Tibial nerve (tissue), 4 donors: ENCODE data around the gene TSPAN13.

Experiments
- EP300 ChIP-seq, 2 donors: sonication (generic); formaldehyde crosslinking; IDR thresholded peaks; one replicate each; pipeline ENCODE4 v1.6.1; 2017; ENCODE audit warnings: antibody characterized with exemption in 2 of 2, mild to moderate bottlenecking in 1 of 2
- TF ChIP-seq, protein P1 (sequence below), 5 experiments: fragments of 200-600 bp in 3 of 5; fragments of 450-650 bp in 2 of 5; sonication (generic) in 3 of 5; IDR thresholded peaks; one replicate each; pipeline ENCODE4 v1.5.1; 2016 to 2019; ENCODE audit warnings: antibody characterized with exemption in 5 of 5, mild to moderate bottlenecking in 3 of 5, moderate library complexity in 2 of 5

- TF ChIP-seq, protein P1, sequence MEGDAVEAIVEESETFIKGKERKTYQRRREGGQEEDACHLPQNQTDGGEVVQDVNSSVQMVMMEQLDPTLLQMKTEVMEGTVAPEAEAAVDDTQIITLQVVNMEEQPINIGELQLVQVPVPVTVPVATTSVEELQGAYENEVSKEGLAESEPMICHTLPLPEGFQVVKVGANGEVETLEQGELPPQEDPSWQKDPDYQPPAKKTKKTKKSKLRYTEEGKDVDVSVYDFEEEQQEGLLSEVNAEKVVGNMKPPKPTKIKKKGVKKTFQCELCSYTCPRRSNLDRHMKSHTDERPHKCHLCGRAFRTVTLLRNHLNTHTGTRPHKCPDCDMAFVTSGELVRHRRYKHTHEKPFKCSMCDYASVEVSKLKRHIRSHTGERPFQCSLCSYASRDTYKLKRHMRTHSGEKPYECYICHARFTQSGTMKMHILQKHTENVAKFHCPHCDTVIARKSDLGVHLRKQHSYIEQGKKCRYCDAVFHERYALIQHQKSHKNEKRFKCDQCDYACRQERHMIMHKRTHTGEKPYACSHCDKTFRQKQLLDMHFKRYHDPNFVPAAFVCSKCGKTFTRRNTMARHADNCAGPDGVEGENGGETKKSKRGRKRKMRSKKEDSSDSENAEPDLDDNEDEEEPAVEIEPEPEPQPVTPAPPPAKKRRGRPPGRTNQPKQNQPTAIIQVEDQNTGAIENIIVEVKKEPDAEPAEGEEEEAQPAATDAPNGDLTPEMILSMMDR (IDR thresholded peaks at IDR 0.05): no peak
- no peak for TF ChIP-seq EP300 (IDR thresholded peaks at IDR 0.05)
Measured at GRCh38 chr7:16791905-16792698, 38.5 kb downstream of the TSPAN13 start.
